HG03571 (cell line): Measurements from ENCODE around the gene SASH1.

ENCODE experiments used
- ATAC-seq: cut with Tn5 transposase; IDR thresholded peaks from one replicate; pipeline ENCODE4 v1.9.1; 2021; ENCODE audit not compliant: unreplicated experiment

The SASH1 gene

GRCh38 chr6:148538261-148539190 is 195.9 kb downstream of the SASH1 start:
- no peak for ATAC-seq

GRCh38 chr6:148543540-148543939 is 200.9 kb downstream of the SASH1 start:
- no peak for ATAC-seq

- ATAC-seq: no peak
These were observed 201.8 kb downstream of the SASH1 start for GRCh38 chr6:148544421-148544820.

- no peak for ATAC-seq
These were observed 203.3 kb downstream of the SASH1 start for GRCh38 chr6:148545901-148546300.

GRCh38 chr6:148547110-148547509 is 204.5 kb downstream of the SASH1 start:
- no peak for ATAC-seq

- no peak for ATAC-seq
These were observed 205.6 kb downstream of the SASH1 start for GRCh38 chr6:148548065-148548748.

- no peak for ATAC-seq
These were observed 206.1 kb downstream of the SASH1 start for GRCh38 chr6:148548749-148549140.

GRCh38 chr6:148550569-148550968 is 207.9 kb downstream of the SASH1 start:
- ATAC-seq: no peak

GRCh38 chr6:148551226-148551625 is 208.6 kb downstream of the SASH1 start:
- ATAC-seq: no peak

- no peak for ATAC-seq
These were observed 213.8 kb downstream of the SASH1 start for GRCh38 chr6:148556410-148556809.

- ATAC-seq: no peak
These were observed 215.2 kb downstream of the SASH1 start for GRCh38 chr6:148557796-148558321.

GRCh38 chr6:148559848-148560433 is 217.3 kb downstream of the SASH1 start:
- ATAC-seq: peak; percentile 86

GRCh38 chr6:148561629-148562028 is 219.0 kb downstream of the SASH1 start:
- ATAC-seq: no peak

- ATAC-seq: no peak
These were observed 220.4 kb downstream of the SASH1 start for GRCh38 chr6:148563066-148563465.

GRCh38 chr6:148564494-148565035 is 221.9 kb downstream of the SASH1 start:
- ATAC-seq: no peak

- no peak for ATAC-seq
These were observed 222.8 kb downstream of the SASH1 start for GRCh38 chr6:148565321-148565926.

- ATAC-seq: no peak
These were observed 223.5 kb downstream of the SASH1 start for GRCh38 chr6:148565930-148566663.

GRCh38 chr6:148566664-148567350 is 224.2 kb downstream of the SASH1 start:
- no peak for ATAC-seq

- no peak for ATAC-seq
These were observed 227.8 kb downstream of the SASH1 start for GRCh38 chr6:148570456-148570855.
